Measurements from ENCODE around the gene ERBB2. TPM values are rescaled to one million over a fixed set of nuclear protein-coding genes. Genes with fewer than 3 reads are reported as not detected.

ERBB2 gene
- total and polyA plus RNA-seq, 2 of the 13 experiments (the other 11 are each of a cell fraction or from before 2014, with no cell fraction given): 57.7 to 64.1 TPM

DNA sequence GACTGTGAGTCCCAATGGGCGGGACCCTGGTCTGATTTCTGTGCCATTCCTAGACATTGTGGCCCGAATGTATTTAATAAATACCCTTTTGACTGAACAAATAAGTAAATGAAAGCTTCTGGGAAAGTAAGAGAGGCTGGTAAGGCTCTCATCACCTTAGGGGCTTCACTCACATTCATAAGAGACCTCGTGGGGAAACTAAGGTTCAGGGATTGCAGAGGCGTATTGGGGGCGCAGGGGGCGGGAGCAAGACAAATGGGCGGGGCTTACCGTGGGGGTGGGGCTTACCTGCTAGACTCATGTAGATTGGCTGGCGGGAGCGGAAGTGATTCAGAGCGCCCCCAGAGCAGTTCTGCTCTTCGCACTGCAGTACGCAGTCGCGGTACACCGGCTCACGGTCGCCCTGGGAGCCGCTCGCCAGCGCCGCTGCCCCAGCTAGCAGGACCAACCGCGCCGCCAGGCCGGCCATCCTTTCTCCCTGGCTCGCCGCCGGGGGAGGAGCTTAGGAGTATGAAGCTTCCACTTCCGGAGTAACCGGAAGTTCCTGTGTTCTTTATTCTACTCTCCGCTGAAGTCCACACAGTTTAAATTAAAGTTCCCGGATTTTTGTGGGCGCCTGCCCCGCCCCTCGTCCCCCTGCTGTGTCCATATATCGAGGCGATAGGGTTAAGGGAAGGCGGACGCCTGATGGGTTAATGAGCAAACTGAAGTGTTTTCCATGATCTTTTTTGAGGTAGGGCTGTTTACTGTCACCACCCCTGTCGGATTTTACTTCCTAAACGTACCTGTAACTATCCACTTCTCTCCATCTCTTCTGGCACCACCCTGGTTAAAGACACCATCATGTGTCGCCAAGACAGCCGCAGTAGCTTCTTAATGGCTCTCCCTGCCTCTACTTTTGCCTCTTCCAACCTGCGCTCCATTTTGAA lies 12.1 kb upstream of the ERBB2 start, which contains the start of gene PGAP3 (continued):
- TF ChIP-seq MEIS1 (CRISPR knock-in tag; IDR thresholded peaks at IDR 0.05; ENCODE audit: borderline replicate concordance): 0 out of 2 replicates have a peak, but pooled peaks have one; percentile 14
- TF ChIP-seq SALL2 (CRISPR knock-in tag; IDR thresholded peaks at IDR 0.05): no peak
- no peak for TF ChIP-seq FIP1L1 (IDR thresholded peaks at IDR 0.05; ENCODE audit: borderline replicate concordance, insufficient read depth, low read depth, low read length)
- no peak for TF ChIP-seq ZNF326 (CRISPR knock-in tag; IDR thresholded peaks at IDR 0.05; ENCODE audit: borderline replicate concordance)
- no peak for TF ChIP-seq ZNF878 (CRISPR knock-in tag; IDR thresholded peaks at IDR 0.05)
- TF ChIP-seq, protein P1, sequence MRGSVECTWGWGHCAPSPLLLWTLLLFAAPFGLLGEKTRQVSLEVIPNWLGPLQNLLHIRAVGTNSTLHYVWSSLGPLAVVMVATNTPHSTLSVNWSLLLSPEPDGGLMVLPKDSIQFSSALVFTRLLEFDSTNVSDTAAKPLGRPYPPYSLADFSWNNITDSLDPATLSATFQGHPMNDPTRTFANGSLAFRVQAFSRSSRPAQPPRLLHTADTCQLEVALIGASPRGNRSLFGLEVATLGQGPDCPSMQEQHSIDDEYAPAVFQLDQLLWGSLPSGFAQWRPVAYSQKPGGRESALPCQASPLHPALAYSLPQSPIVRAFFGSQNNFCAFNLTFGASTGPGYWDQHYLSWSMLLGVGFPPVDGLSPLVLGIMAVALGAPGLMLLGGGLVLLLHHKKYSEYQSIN (CRISPR knock-in tag; IDR thresholded peaks at IDR 0.05; ENCODE audit: borderline replicate concordance): no peak
- peak; percentile 86 for TF ChIP-seq ZNF652 (CRISPR knock-in tag; IDR thresholded peaks at IDR 0.05; ENCODE audit: borderline replicate concordance, low read depth)
- TF ChIP-seq ZMAT3 (CRISPR knock-in tag; conservative IDR thresholded peaks at IDR 0.05): peak; percentile 32; the same call in 1 of the 2 replicates
- 0 out of 2 replicates have a peak, but pooled peaks have one; percentile 12 for TF ChIP-seq BRCA1 (CRISPR knock-in tag; IDR thresholded peaks at IDR 0.05)
- TF ChIP-seq, protein P2, sequence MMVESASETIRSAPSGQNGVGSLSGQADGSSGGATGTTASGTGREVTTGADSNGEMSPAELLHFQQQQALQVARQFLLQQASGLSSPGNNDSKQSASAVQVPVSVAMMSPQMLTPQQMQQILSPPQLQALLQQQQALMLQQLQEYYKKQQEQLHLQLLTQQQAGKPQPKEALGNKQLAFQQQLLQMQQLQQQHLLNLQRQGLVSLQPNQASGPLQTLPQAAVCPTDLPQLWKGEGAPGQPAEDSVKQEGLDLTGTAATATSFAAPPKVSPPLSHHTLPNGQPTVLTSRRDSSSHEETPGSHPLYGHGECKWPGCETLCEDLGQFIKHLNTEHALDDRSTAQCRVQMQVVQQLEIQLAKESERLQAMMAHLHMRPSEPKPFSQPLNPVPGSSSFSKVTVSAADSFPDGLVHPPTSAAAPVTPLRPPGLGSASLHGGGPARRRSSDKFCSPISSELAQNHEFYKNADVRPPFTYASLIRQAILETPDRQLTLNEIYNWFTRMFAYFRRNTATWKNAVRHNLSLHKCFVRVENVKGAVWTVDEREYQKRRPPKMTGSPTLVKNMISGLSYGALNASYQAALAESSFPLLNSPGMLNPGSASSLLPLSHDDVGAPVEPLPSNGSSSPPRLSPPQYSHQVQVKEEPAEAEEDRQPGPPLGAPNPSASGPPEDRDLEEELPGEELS (CRISPR knock-in tag; IDR thresholded peaks at IDR 0.05): 0 out of 2 replicates have a peak, but pooled peaks have one; percentile 38
- TF ChIP-seq, protein P3, sequence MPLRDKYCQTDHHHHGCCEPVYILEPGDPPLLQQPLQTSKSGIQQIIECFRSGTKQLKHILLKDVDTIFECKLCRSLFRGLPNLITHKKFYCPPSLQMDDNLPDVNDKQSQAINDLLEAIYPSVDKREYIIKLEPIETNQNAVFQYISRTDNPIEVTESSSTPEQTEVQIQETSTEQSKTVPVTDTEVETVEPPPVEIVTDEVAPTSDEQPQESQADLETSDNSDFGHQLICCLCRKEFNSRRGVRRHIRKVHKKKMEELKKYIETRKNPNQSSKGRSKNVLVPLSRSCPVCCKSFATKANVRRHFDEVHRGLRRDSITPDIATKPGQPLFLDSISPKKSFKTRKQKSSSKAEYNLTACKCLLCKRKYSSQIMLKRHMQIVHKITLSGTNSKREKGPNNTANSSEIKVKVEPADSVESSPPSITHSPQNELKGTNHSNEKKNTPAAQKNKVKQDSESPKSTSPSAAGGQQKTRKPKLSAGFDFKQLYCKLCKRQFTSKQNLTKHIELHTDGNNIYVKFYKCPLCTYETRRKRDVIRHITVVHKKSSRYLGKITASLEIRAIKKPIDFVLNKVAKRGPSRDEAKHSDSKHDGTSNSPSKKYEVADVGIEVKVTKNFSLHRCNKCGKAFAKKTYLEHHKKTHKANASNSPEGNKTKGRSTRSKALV (CRISPR knock-in tag; IDR thresholded peaks at IDR 0.05): no peak; the same call in 1 of the 2 replicates
- no peak for TF ChIP-seq ZNF451 (CRISPR knock-in tag; IDR thresholded peaks at IDR 0.05)
- TF ChIP-seq PAXIP1 (CRISPR knock-in tag; conservative IDR thresholded peaks at IDR 0.05): peak; percentile 12; the same call in 1 of the 2 replicates
- TF ChIP-seq RBM22 (optimal IDR thresholded peaks at IDR 0.05; ENCODE audit: low read length): no peak
- no peak for TF ChIP-seq NR1H2 (CRISPR knock-in tag; IDR thresholded peaks at IDR 0.05; ENCODE audit: borderline replicate concordance, low read depth)
- no peak; the same call in 1 of the 2 replicates for TF ChIP-seq BCL6 (CRISPR knock-in tag; IDR thresholded peaks at IDR 0.05)
- no peak for TF ChIP-seq IKZF1 (IDR thresholded peaks at IDR 0.05)
- TF ChIP-seq SAP130 (CRISPR knock-in tag; IDR thresholded peaks at IDR 0.05; ENCODE audit: low read depth): peak; percentile 90
- no peak for TF ChIP-seq ZNF24 (IDR thresholded peaks at IDR 0.05)
- TF ChIP-seq XRCC5 (optimal IDR thresholded peaks at IDR 0.05; ENCODE audit: low read length): no peak
- TF ChIP-seq EHMT2 (IDR thresholded peaks at IDR 0.05; ENCODE audit: borderline replicate concordance, low read depth, low read length): no peak
